GM18507 (cell line): ENCODE data around the gene ZNF620.
"Not testable (repeated sequence)": the region's sequence is repeated elsewhere in the genome, so short reads cannot be mapped to it uniquely, and the experiment has no call there.

Experiments used
- DNase-seq: peaks from one replicate; pipeline ENCODE4 v3.0.0; 2011; ENCODE audit warnings: low read depth; ENCODE audit not compliant: insufficient read length; ENCODE audit errors: extremely low spot score
- FAIRE-seq: peaks from 2 replicates; lab custom pipeline; 2011; peaks lifted over from hg19 to GRCh38; lab: Jason Lieb, UNC

The ZNF620 gene

GRCh38 chr3:40497288-40497687 is 8.6 kb upstream of the ZNF620 start:
- FAIRE-seq = no peak

DNA sequence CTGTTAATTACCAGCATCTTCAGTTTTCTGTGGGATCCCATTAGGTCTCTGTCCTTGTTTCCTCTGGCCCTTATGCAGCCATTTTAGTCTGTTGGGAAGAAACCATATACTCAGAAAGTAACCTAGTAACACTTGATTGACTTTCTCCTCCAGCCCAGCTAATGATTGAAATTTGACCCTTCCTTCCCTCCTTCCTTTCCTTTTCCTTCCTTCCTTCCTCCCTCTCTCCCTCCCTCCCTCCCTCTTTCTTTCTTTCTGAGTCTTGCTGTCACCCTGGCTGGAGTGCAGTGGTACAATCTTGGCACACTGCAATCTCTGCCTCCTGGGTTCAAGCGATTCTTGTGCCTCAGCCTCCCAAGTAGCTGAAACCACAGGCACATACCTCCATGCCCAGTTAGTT is 5.9 kb upstream of the ZNF620 start:
- DNase-seq = no peak
- FAIRE-seq = no peak

More at GRCh38 chr3:40497288-40497687, 8.6 kb upstream of the ZNF620 start:
- no peak for DNase-seq

DNA sequence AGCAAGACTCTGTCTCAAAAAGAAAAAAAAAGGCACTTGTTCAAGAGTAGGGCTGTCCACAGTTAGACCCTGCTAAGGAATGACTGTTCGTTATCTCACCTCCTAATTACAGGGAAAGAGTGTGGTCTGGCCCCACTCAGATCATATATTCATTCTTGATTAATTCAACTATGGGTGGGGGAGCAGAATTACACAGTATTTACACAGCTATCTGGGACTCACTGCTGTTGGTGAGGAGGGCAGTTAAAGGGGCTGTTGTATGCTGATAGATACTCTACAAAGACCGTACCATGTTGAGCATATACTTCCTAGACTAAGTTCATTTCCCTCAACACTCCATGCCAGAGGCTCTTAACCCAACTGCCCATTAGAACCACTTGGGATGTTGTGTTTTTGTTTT is 3.8 kb upstream of the ZNF620 start:
- DNase-seq = no peak
- no peak for FAIRE-seq

DNA sequence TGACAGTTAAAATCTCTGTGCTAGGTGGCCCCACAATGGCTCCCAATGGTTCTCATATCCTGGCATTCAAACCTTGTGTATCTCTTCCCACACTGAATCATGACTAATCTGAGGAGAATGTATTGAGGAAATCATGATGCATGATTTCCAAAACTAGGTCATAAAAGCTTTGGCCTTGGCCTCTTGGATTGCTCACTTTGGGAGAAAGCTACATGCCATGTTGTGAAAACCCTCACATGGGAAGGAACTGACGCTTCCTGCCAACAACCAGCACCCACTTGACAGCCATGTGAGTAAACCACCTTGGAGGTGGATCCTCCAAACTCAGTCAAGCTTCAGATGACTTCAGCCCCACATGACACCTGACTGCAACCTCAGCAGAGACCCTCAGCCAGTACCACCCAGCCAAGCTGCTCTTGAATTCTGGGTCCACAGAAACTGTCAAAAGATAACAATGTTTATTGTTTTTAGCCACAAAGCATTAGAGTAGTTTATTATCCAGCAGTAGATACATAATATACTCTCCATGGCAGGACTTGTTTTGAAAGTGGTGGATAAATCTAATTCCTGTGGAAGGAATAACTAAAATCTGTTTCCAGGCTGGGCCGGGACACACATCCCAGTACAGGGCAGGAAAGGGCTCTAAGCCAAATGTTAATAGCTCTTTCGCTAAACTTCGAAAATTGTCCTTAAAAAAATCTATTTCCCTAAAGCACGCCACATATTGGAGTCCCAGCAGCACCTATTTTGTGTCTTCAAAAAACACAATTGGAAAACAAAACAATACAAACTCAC is 1.0 kb upstream of the ZNF620 start:
- DNase-seq (no peak), FAIRE-seq (no peak)

DNA sequence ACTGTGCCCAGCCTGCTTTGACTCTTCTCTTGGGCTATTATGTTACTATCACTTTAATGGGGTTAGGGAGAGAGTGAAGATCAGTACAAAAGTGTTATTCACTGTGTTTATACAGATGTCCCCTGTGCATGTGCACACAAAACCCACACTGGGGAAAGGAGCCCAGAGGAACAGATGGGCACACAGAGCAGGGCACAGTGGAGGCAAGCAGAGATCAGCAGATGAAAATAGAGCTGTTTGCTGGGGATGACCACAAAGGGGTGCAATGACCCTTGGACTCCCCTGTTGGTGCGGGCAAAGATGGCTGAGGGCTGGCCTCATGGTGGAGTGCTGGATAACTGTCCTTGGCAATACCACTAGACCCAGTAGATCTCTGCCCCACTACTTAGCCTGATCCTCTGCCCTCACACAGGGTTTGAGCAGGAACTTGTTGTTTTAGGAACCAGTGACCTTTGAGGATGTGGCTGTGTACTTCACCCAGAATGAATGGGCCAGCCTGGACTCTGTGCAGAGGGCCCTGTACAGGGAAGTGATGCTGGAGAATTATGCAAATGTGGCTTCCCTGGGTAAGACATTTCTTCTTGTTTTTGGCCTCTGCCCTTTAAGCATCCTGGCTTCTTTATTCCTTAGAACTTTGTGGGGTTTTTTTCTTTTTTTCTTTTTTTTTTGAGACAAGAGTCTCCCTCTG is 5.3 kb downstream of the ZNF620 start:
- FAIRE-seq = no peak
- DNase-seq = no peak

- FAIRE-seq (no peak), DNase-seq (no peak)
Observed at GRCh38 chr3:40516201-40516600, 10.4 kb downstream of the ZNF620 start.

DNA sequence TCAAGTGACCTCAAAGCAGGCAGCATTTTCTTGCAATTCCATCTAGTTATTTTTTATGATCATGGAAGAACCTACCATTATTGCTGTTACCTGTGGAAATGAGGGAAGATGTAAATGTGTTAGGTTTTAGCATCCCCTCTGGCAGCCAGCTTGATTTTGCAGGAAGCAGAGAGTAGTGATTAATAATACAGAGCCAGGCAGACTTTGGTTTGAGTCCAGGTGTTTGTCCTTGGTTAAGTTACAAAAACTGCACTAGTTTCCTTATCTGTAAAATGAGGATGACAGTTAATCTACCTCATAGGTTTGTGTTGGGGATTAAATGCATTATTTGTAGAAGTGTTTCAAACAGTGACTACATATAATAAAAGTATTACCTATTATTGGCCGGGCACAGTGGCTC is 12.2 kb downstream of the ZNF620 start:
- DNase-seq = no peak
- FAIRE-seq = no peak

DNA sequence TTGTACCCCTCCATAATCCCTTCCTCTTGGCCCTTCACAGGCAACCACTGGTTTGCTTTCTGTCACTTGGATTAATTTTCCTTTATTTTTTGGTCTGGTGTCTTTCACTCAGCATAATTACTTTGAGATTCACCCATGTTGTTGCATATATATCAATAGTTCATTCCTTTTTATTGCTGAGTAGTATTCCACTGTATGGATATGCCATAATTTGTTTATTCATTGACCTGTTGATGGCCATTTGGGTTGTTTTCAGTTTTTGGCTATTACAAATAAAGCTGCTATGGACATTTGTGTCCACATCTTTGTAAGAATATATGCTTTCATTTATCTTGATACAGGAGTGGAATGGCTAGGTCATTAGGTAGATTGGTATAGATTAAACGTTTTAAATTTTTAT is 13.0 kb downstream of the ZNF620 start:
- DNase-seq (no peak), FAIRE-seq (peak; percentile 21)

- FAIRE-seq = no peak
- no peak for DNase-seq
Observed at GRCh38 chr3:40521254-40521653, 15.4 kb downstream of the ZNF620 start.

DNA sequence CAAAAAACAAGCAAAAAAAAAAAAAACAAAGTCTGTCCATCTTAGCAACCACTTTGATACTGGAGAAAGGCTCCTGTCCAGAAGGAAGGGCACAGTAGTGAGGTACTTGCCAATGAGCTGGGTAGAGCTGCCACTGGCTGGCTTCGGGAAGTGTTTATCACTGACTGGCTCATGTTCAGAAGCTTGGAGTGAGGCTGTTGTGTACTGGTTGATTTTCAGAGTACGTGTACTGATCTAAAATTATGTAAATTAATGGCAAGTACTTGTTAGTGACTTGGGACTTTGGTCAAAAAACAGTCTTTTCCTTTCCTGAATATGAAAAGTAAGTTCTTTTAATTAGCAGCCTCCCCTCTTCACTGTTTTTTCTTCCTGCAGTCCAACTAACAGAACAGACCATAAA is 17.9 kb downstream of the ZNF620 start:
- no peak for FAIRE-seq
- no peak for DNase-seq

- DNase-seq = no peak
- peak; percentile 18 for FAIRE-seq
Observed at GRCh38 chr3:40524222-40524567, 18.4 kb downstream of the ZNF620 start.

GRCh38 chr3:40524568-40525285 is 18.9 kb downstream of the ZNF620 start, which contains the start of gene ZNF621:
Gene ZNF621 (plus strand): TSS chr3:40524960. CDS start chr3:40525841, 881 bp downstream.
- peak; percentile 86 for DNase-seq
- FAIRE-seq = peak; percentile 91

GRCh38 chr3:40528426-40528825 is 22.6 kb downstream of the ZNF620 start:
- no peak for FAIRE-seq
- no peak for DNase-seq

DNA sequence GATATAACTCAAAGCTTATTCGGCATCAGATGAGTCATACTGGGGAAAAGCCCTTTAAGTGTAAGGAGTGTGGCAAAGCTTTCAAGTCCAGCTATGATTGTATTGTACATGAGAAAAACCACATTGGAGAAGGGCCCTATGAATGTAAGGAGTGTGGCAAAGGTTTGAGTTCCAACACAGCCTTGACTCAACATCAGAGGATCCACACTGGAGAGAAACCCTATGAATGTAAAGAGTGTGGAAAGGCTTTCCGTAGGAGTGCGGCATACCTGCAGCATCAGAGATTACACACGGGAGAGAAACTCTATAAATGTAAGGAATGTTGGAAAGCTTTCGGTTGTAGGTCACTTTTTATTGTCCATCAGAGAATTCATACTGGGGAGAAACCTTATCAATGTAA is 26.4 kb downstream of the ZNF620 start:
- no peak for DNase-seq
- FAIRE-seq = no peak

GRCh38 chr3:40534283-40534682 is 28.4 kb downstream of the ZNF620 start:
- FAIRE-seq (no peak), DNase-seq (no peak)

- DNase-seq (no peak), FAIRE-seq (no peak)
Observed at GRCh38 chr3:40546816-40547215, 41.0 kb downstream of the ZNF620 start.

DNA sequence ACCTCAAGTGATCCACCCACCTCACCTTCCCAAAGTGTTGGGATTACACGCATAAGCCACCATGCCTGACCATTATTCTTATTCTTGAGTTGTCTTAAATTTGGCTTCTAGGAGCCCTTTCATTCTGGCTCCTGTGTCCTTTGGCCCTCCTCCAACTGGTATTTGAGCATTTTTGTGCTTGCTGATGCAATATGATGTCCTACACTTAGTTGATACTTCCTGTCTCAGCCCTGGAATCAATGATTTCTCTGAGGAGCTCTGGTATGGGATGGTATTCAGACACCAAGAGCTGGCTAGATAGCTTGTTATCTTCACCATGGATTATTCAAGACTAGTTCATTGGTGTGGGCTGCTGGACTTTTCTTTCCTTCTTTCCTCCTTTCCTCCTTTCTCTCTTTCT is 44.3 kb downstream of the ZNF620 start:
- FAIRE-seq = no peak
- DNase-seq = no peak

DNA sequence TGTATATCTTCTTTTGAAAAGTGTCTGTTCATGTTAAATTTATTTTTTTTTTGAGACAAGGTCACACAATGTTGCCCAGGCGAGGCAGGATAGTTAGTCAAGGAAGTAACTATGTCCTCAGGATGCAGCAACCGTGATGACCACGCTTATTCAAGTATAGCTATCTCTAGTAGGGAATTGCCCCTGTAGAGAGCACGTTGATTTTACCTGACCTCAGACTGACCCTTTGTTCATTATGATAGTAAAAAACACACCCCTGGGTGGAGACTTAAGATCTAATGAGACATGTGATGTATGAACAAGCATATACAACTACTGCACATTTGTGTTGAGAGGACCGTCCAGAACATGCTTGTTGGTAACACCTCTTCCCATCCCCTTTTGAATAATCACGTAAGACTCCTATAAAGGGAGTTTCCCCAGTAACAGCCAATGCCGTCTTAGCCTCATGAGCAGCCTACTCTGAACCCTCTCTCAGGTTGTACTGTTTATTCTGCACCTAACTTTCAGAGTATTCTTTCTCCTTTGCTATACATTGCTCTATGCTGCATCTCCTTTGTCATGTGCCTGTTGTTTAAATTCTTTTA is 51.8 kb downstream of the ZNF620 start:
- FAIRE-seq (peak; percentile 12), DNase-seq (no peak)

DNA sequence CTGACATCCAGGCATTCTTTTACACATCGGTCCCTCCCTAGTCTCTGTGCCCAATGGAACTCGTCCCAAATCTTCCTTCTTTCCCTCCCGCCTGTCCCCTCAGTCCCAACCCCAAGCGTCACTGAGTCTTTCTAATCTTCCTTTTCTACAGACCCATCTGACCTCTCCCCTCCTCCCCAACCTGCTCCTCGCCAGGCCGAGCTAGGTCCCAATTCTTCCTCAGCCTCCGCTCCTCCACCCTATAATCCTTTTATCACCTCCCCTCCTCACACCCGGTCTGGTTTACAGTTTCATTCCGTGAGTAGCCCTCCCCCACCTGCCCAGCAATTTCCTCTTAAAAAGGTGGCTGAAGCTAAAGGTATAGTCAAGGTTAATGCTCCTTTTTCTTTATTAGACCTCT is 56.6 kb downstream of the ZNF620 start:
- DNase-seq, FAIRE-seq: not testable (repeated sequence)

GRCh38 chr3:40565629-40566028 is 59.8 kb downstream of the ZNF620 start:
- not testable (repeated sequence) for FAIRE-seq

More at GRCh38 chr3:40565629-40566028, 59.8 kb downstream of the ZNF620 start:
- not testable (repeated sequence) for DNase-seq
